Measurements from ENCODE around the gene CAMKK1. TPM values are rescaled to one million over a fixed set of nuclear protein-coding genes. Genes with fewer than 3 reads are reported as not detected.
"Not testable (repeated sequence)": the region's sequence is repeated elsewhere in the genome, so short reads cannot be mapped to it uniquely, and the experiment has no call there.

The CAMKK1 gene
- total RNA-seq, 1 donor from 2014 or later: 6.1 TPM

GRCh38 chr17:3879186-3879585 is 13.7 kb downstream of the CAMKK1 start:
- DNase-seq: peak; percentile 97

GRCh38 chr17:3877220-3877619 is 15.6 kb downstream of the CAMKK1 start:
- DNase-seq: no peak

- no peak for DNase-seq
Measured at GRCh38 chr17:3875317-3875716, 17.5 kb downstream of the CAMKK1 start.

GRCh38 chr17:3873862-3874261 is 19.0 kb downstream of the CAMKK1 start:
- DNase-seq: no peak

GRCh38 chr17:3870871-3871306 is 22.0 kb downstream of the CAMKK1 start:
- DNase-seq: peak; percentile 72

GRCh38 chr17:3867606-3868005 is 25.2 kb downstream of the CAMKK1 start:
- DNase-seq: no peak

GRCh38 chr17:3867106-3867505 is 25.7 kb downstream of the CAMKK1 start:
- no peak for DNase-seq

GRCh38 chr17:3866276-3866675 is 26.6 kb downstream of the CAMKK1 start:
- peak; percentile 80 for DNase-seq

GRCh38 chr17:3865176-3865575 is 27.7 kb downstream of the CAMKK1 start:
- DNase-seq: no peak

- DNase-seq: no peak
Measured at GRCh38 chr17:3864534-3864933, 28.3 kb downstream of the CAMKK1 start.

- no peak for DNase-seq
Measured at GRCh38 chr17:3861761-3862681, 30.8 kb downstream of the CAMKK1 start.

- no peak for DNase-seq
Measured at GRCh38 chr17:3860939-3861700, 31.7 kb downstream of the CAMKK1 start.

- peak; percentile 81 for DNase-seq
Measured at GRCh38 chr17:3859940-3860339, 32.9 kb downstream of the CAMKK1 start.

GRCh38 chr17:3857261-3858105 is 35.4 kb downstream of the CAMKK1 start:
- DNase-seq: no peak

GRCh38 chr17:3854204-3854603 is 38.6 kb downstream of the CAMKK1 start:
- not testable (repeated sequence) for DNase-seq

- DNase-seq: no peak
Measured at GRCh38 chr17:3852561-3852960, 40.3 kb downstream of the CAMKK1 start.

- no peak for DNase-seq
Measured at GRCh38 chr17:3851461-3852100, 41.3 kb downstream of the CAMKK1 start.

- no peak for DNase-seq
Measured at GRCh38 chr17:3848229-3848835, 44.5 kb downstream of the CAMKK1 start.

- DNase-seq: no peak
Measured at GRCh38 chr17:3847165-3847670, 45.6 kb downstream of the CAMKK1 start.

GRCh38 chr17:3846437-3847164 is 46.3 kb downstream of the CAMKK1 start:
- DNase-seq: no peak
